GM20431 (cell line): Measurements from ENCODE around the gene CCDC106.

Source experiments
- in situ Hi-C: fragments of 300-500 bp; cut with MseI, MboI; formaldehyde crosslinking; loops from one replicate; pipeline ENCODE4 v1.15.0; 2020; ENCODE audit warnings: low sequenced_read_pairs; ENCODE audit not compliant: unreplicated experiment

Gene CCDC106

DNA sequence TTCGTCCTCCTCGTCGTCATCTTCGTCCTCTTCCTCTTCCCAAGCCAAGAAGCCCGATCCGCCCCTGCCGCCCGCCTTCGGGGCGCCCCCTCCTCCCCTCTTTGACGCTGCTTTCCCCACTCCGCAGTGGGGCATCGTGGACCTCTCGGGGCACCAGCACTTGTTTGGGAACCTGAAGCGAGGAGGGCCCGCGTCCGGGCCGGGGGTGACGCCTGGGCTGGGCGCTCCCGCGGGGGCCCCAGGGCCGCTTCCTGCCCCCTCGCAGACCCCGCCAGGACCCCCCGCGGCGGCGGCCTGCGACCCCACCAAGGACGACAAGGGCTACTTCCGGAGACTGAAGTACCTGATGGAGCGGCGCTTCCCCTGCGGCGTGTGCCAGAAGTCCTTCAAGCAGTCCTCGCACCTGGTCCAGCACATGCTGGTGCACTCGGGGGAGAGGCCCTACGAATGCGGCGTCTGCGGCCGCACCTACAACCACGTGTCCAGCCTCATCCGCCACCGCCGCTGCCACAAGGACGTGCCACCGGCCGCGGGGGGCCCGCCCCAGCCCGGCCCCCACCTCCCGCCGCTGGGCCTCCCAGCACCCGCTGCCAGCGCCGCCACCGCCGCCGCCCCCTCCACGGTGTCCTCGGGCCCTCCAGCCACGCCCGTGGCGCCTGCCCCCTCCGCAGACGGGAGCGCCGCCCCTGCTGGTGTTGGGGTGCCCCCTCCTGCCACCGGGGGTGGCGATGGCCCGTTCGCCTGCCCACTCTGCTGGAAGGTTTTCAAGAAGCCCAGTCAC is 33.9 kb upstream of the CCDC106 start:
- in situ Hi-C loops: no loop called here

DNA sequence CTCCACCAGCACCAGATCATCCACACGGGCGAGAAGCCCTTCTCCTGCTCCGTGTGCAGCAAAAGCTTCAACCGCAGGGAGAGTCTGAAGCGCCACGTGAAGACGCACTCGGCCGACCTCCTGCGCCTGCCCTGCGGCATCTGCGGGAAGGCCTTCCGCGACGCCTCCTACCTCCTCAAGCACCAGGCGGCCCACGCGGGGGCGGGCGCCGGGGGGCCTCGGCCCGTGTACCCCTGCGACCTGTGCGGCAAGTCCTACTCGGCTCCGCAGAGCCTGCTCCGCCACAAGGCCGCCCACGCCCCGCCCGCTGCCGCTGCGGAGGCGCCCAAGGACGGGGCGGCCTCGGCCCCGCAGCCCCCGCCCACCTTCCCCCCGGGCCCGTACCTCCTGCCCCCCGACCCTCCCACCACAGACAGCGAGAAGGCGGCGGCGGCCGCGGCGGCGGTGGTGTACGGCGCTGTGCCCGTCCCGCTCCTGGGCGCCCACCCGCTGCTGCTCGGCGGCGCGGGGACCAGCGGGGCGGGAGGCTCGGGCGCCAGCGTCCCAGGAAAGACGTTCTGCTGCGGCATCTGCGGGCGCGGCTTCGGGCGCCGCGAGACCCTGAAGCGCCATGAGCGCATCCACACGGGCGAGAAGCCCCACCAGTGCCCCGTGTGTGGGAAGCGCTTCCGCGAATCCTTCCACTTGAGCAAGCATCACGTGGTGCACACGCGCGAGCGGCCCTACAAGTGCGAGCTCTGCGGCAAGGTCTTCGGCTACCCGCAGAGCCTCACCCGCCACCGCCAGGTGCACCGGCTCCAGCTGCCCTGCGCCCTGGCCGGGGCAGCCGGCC is 33.1 kb upstream of the CCDC106 start:
- in situ Hi-C loops: no loop called here

DNA sequence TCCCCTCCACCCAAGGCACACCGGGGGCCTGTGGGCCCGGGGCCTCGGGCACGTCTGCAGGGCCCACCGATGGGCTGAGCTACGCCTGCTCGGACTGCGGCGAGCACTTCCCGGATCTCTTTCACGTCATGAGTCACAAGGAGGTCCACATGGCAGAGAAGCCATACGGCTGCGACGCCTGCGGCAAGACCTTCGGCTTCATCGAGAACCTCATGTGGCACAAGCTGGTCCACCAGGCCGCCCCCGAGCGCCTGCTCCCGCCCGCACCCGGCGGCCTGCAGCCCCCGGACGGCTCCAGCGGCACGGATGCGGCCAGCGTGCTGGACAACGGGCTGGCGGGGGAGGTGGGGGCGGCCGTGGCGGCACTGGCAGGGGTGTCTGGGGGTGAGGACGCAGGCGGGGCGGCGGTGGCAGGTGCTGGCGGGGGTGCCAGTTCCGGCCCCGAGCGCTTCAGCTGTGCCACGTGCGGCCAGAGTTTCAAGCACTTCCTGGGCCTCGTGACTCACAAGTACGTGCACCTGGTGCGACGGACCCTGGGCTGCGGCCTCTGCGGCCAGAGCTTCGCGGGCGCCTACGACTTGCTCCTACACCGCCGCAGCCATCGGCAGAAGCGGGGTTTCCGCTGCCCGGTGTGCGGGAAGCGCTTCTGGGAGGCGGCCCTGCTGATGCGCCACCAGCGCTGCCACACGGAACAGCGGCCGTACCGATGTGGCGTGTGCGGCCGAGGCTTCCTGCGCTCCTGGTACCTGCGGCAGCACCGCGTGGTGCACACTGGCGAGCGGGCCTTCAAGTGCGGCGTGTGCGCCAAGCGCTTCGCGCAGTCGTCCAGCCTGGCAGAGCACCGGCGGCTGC is 32.2 kb upstream of the CCDC106 start:
- in situ Hi-C loops: no loop called here

DNA sequence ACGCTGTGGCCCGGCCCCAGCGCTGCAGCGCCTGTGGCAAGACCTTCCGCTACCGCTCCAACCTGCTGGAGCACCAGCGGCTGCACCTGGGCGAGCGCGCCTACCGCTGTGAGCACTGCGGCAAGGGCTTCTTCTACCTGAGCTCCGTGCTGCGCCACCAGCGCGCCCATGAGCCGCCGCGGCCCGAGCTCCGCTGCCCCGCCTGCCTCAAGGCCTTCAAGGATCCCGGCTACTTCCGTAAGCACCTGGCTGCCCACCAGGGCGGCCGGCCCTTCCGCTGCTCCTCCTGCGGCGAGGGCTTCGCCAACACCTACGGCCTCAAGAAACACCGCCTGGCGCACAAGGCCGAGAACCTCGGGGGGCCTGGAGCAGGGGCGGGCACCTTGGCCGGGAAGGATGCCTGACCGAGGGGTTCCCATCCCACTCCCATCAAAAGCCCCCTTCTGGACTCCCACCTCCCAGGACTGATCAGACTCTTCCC is 31.6 kb upstream of the CCDC106 start:
- in situ Hi-C loops: no loop called here

DNA sequence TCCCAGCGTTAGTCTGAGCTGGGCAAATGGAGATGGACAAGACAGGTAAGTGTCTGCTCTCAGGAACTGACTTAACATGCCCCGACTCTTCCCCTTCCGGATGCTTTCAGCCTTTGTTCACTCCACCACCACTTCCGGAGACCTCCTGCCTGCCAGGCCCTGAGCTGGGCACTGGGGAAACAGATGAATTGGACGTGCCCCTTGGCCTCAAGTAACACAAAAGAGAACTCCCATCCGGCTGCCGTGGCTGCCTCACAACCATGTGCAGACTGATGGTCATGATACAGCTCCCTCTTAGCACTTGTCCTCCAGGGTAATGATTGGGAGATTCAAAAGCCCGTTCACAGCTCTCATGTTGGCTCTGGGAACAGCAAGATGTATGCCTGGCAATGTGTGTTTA is 30.6 kb upstream of the CCDC106 start:
- in situ Hi-C loops: no loop called here

DNA sequence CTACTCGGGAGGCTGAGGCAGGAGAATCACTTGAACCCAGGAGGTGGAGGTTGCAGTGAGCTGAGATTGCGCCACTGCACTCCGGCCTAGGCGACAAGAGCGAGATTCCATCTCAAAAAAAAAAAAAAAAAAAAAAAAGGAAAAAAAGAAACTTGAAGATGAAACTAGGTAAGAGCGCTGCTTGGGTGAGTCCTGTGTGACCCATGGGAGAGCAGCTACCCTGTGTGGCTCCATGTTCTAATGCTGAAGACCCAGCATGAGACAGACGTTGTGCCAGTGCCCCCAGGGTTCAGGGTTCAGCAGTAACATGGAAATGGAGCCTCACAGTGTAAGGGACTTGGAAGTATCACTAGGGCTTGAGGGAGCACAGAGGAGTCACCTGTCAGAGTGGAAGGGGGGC is 29.6 kb upstream of the CCDC106 start:
- in situ Hi-C loops: no loop called here

DNA sequence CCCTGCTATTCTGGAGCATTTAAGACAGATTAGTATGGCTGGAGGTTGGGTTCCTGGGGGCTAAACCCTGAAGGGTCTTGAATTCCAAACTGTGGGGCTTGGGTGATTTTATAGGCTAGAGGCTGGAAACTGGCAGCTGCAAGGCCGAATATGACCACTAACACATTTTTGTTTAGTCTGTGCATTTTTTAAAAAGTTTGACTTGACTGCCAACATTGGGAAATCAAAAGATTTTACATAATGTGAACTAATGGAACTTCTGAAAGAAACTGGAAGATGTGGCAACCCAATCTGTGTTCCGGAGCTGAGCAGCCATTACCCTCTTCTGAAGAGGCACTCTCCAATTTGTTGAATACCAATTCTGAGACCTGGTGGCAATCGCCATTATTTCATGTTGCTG is 28.7 kb upstream of the CCDC106 start:
- in situ Hi-C loops: no loop called here

DNA sequence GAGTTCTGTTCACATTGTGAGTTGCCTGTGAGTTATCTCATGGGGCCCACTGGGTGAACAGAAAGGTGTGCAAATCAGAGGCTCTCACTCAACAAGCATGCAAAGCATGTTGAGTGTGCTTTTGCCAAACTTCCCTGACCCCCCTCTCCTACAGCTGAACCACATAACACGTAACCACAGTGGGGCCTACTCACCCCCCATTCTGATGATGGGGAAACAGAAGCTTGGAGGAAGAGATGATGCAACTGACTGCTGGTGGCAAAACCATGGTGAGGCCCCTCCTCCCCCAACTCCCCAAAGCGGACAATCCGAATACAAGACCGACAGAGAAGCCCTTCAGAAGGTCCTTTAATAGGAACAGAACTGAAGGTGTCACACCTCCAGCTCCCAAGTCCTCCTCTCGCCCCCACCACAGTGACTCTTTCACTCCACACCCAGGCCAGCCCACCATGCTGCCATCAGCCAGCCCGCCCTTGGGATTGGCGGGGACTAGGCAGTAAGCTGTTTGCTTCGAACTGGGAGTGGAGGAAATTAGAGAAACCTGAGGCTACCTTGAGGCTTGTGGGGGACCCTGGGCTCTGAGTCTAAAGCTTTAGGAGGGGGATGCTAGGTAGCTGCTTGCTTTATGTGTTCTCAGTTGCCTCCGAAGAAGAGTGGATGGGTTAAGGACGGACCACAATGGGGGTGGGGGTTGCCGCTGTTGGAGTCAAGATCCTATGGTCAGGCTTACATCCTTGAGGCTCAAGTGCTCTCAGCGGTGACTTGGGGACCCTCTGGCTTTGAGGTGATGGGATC is 27.4 kb upstream of the CCDC106 start:
- in situ Hi-C loops: loop anchor here (10.0 kb wide), 1 partner anchor 106 kb away; no protein-coding TSS in a partner anchor

DNA sequence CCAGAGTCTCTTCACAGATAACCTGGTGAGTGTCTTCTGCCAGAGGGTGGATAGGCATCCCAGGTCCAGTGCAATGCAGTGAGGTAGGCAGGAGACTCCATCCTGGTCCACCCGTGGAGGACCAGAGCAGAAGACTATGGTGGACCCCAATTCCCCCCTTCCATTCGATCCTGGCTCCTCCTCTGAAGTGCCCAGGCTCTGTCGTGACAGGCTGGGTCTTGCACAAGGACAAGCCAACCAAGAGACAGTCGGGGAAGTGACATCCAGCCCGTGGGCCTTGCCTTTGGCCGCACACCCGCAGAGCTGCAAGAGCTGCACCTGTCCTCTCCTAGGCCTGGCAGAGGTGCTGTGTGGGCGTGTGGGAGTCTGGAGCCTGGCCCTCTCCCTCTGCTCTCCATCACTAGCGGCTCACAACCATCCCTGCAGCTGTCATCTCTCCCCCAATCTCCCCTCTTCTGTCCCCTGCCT is 26.8 kb upstream of the CCDC106 start:
- in situ Hi-C loops: loop anchor here (10.0 kb wide), 1 partner anchor 106 kb away; no protein-coding TSS in a partner anchor

DNA sequence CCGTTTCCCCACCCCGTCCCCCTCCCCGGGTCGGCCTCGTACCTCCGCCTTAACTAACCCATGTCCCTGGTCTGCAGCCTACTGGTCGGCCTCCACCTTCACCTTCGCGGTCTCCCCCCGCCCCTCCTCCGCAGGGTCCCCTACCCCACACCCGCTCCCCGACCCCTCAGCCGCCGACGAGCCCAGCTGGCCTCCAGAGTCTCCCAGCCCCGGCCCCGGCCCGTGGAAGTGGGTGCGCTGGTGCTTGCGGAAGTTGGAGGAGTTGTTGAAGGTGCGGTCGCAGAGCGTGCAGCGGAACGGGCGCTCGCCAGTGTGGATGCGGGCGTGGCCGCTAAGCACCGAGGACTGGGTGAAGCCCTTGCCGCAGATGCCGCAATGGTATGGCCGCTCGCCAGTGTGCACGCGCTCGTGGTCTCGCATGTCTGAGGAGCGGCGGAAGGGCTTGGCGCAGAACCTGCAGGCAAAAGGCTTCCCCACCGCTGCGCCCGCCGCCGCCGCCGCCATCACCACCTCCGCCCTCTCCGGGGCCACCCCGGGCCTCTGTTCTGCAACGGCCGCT is 26.3 kb upstream of the CCDC106 start:
- in situ Hi-C loops: loop anchor here (10.0 kb wide), 1 partner anchor 107 kb away; no protein-coding TSS in a partner anchor

DNA sequence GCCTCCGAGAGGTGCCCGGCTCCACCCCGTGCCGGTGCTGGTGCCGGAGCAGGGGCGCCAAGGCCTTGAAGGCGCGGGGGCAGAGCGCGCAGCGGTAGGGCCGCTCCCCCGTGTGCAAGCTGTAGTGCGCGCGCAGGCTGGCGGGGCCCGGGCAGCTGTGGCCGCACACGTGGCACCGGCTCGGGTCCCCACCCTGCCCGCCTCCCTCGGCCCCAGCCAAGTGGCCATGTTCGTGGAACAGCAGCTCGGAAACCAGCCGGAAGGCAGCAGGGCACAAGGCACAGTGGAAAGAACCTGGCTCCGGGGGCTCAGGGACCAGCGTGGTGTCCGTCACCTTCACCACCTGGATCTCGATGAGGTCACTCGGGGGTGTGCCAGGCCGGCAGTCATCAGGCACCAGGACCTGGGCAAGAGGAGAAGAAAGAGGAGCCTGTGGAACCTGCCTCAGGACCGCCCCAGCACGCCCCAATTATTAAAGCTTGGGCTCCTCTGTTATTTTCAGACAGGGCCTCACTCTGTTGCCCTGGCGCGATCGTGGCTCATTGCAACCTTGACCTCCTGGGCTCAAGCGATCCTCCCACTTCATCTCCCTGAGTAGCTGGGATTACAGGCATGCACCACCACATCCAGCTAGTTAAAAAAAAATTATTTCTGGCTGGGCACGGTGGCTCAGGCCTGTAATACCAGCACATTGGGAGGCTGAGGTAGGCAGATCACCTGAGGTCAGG is 25.6 kb upstream of the CCDC106 start:
- in situ Hi-C loops: loop anchor here (10.0 kb wide), 1 partner anchor 108 kb away; no protein-coding TSS in a partner anchor

DNA sequence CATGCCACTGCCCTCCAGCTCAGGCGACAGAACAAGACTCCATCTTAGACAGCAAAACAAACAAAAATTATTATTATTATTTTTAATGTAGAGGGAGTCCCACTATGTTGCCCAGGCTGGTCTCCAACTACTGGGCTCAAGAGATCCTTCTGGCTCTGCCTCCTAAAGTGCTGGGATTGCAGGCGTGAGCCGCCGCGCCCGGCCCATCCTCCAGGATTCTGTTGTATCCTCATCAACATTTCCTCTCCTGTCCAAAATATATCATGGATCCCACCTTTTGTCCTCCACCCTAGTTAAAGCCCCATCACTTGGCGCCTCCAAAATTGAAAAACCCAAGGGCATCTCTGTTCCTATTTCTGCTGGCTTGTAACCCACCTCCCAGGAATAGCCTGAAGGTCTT is 24.9 kb upstream of the CCDC106 start:
- in situ Hi-C loops: loop anchor here (10.0 kb wide), 1 partner anchor 108 kb away; no protein-coding TSS in a partner anchor

DNA sequence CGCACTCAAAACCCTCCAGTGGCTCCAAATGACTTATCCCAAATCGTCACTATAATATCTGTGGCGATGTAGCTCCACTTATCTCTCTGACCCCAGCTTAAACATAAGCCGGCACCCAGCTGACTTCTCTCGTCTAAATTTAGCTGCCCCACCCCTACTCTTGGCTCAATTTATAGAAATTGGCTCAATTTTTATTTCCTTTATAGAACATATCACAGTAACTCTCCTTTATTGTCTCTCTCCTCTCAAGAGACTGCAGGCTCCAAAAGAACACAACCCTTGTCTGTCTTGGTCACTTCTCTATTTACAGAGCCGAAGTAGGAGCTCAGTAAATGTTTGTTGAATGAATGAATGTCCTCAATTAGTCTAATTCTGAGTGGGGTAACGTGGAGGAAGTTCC is 24.5 kb upstream of the CCDC106 start:
- in situ Hi-C loops: loop anchor here (10.0 kb wide), 1 partner anchor 109 kb away; no protein-coding TSS in a partner anchor

DNA sequence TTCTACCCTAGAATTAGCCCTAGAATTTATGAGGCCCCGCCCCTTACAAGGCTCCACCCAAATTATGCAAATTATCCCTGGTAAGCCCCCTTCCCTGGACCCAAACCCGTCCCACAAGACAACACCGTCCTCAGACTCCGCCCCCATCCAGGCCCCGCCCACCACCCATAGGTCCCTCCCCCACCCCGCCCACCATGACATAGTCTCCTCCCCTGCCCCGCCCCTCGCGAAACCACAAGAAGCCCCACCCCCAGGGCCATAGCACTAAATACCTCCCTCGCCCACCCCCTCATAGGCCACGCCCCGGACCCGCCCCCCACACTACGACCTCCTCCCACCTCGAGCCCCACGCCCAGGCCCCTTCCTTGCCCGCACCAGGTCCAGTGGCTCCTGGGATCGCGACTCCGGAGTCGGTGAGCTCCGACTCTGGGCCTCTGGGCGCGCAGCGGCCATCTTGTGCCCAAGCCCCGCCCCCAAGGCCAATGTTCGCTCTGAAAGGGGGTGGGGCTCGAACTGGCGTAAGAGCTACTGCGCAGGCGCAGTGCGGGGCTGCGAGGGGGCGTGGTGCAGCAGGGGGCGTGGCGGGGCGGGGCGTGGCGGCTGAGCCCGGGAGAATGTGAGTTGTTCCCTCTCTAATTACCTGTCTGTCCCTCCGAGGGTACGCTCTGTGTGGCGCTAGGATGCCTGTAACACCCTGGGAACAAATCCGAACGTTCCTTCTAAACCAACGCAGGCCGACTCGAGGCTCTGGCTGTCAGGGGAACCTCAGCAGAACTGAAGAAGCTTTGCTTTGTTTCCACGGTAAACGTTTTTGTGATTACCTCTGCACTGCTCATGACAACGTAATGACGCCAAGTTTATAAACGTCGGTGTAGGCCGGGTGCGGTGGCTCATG is 23.7 kb upstream of the CCDC106 start, which contains the start of gene ZNF784:
ZNF784 (minus strand) TSS at position 458 of the 895 bp plus-strand sequence; CDS start at position 453, 5 bp downstream.
- in situ Hi-C loops: loop anchor here (10.0 kb wide), 1 partner anchor 110 kb away; no protein-coding TSS in a partner anchor

DNA sequence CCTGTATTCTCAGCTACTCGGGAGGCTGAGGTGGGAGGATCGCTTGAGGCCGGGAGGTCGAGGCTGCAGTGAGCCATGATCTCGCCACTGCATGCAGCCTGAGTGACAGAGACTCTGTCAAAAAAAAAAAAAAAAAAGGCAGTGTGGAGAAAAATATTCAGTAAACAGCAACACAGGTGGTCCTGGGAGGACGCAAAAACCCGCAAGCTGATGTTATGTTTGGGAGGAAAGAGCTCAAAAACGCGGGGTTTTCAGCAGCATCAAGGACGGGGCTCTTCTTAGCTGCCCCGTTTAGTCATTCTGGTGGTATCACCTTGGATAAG is 23.0 kb upstream of the CCDC106 start:
- in situ Hi-C loops: loop anchor here (10.0 kb wide), 1 partner anchor 110 kb away; no protein-coding TSS in a partner anchor

DNA sequence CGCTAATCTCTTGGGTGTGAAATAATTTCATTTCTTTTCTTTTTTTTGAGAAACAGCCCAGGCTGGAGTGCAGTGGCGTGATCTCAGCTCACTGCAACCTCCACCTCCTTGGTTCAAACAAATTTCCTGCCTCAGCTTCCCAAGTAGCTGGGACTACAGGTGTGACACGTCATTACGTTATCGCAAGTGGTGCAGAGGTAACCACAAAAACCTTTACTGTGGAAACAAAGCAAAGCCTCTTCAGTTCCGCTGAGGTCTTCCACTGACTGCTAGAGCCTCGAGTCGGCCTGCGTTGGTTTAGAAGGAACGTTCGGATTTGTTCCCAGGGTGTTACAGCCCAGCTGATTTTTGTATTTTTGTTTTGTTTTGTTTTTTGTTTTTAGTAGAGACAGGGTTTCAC is 21.7 kb upstream of the CCDC106 start:
- in situ Hi-C loops: loop anchor here (10.0 kb wide), 1 partner anchor 112 kb away; no protein-coding TSS in a partner anchor

DNA sequence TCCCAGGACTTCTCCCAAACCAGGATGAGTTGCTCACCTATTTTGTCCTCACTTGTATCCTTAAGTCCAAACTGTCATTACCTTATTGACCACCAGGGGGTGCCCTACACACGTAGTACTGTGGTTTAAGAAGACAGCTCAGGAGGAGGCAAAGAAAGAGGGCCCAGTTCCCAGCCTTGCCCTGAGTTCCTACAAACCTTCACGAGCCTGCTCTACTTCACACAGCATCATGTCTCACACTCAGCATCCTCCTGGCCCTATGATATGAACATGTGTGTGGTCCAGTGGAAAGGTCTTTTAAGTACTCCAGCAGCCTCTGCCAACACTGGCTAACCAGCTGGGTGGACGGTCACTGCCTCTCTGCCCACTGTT is 15.6 kb upstream of the CCDC106 start:
- in situ Hi-C loops: no loop called here
